Caco-2 (cell line): ENCODE results near the gene MLPH. TPM values are rescaled to one million over a fixed set of nuclear protein-coding genes. Genes with fewer than 3 reads are reported as not detected.

Source experiments
- BruUV-seq: library from RNA; stranded (reverse); fragments of 400-500 nt; replicated peaks from 2 replicates; lab custom pipeline; 2021; lab: Mats Ljungman, UMichigan
- CTCF ChIA-PET: fragments of 300-600 bp; sonication (Branson Sonifier 250); formaldehyde crosslinking; loops from one replicate; lab custom pipeline; 2022; ENCODE audit warnings: antibody characterized with exemption; lab: Charles Lee
- POLR2A ChIA-PET: fragments of 300-600 bp; sonication (Branson Sonifier 250); formaldehyde crosslinking; loops from one replicate; lab custom pipeline; 2022; ENCODE audit warnings: antibody characterized with exemption; lab: Charles Lee
- DNase-seq, 2 experiments: peaks; one replicate each; pipeline versions ENCODE4 v3.0.0 to v3.0.0-alpha.2; 2020 to 2022
- H3K27me3 ChIP-seq: replicated peaks from 2 replicates; pipeline ENCODE4 v1.6.0; 2011; ENCODE audit warnings: low read length; ENCODE audit not compliant: control insufficient read depth, insufficient read depth
- H3K36me3 ChIP-seq: 2 replicates; pipeline ENCODE4 v1.5.1; 2011; ENCODE audit warnings: low read length; ENCODE audit not compliant: control insufficient read depth, insufficient read depth
- H3K4me1 ChIP-seq: fragments of 250-450 bp; sonication (Bioruptor Pico); 2 replicates; pipeline ENCODE4 v1.5.1; 2020; ENCODE audit warnings: mild to moderate bottlenecking
- H3K4me3 ChIP-seq: 2 replicates; pipeline ENCODE4 v1.5.1; 2011; ENCODE audit warnings: low read depth, mild to moderate bottlenecking, control low read depth, low read length
- H3K9me3 ChIP-seq: fragments of 250-450 bp; sonication (Bioruptor Pico); 2 replicates; pipeline ENCODE4 v1.5.1; 2020; ENCODE audit warnings: mild to moderate bottlenecking, moderate library complexity
- H3K27ac Mint-ChIP-seq: one replicate; pipeline ENCODE4 v1.8.0; 2022; ENCODE audit warnings: mixed read lengths; ENCODE audit not compliant: unreplicated experiment
- H3K27me3 Mint-ChIP-seq: one replicate; pipeline ENCODE4 v1.8.0; 2022; ENCODE audit warnings: mixed read lengths; ENCODE audit not compliant: insufficient read depth, unreplicated experiment
- H3K36me3 Mint-ChIP-seq: one replicate; pipeline ENCODE4 v1.8.0; 2022; ENCODE audit warnings: mild to moderate bottlenecking, mixed read lengths; ENCODE audit not compliant: insufficient read depth, unreplicated experiment
- H3K4me1 Mint-ChIP-seq: one replicate; pipeline ENCODE4 v1.8.0; 2022; ENCODE audit warnings: low read depth, mixed read lengths; ENCODE audit not compliant: unreplicated experiment
- H3K4me3 Mint-ChIP-seq: one replicate; pipeline ENCODE4 v1.8.0; 2022; ENCODE audit warnings: mild to moderate bottlenecking, moderate library complexity, mixed read lengths; ENCODE audit not compliant: unreplicated experiment
- H3K9me3 Mint-ChIP-seq: one replicate; pipeline ENCODE4 v1.8.0; 2022; ENCODE audit warnings: mixed read lengths; ENCODE audit not compliant: unreplicated experiment
- CTCF ChIP-seq, 2 experiments: fragments of 200-600 bp in 1 of 2; IDR thresholded peaks; 1 replicate in 1 of 2; 2 replicates in 1 of 2; pipeline versions ENCODE4 v1.5.1 to v1.8.0; 2011 to 2022; ENCODE audit warnings: antibody characterized with exemption in 1 of 2, control low read depth in 1 of 2, inconsistent platforms in 1 of 2, low read depth in 1 of 2, low read length in 1 of 2, mild to moderate bottlenecking in 1 of 2, moderate library complexity in 1 of 2; ENCODE audit not compliant: insufficient read depth in 1 of 2, severe bottlenecking in 1 of 2, unreplicated experiment in 1 of 2
- intact Hi-C: fragments of 100-400 bp; cut with micrococcal nuclease; formaldehyde crosslinking; loops from one replicate; pipeline ENCODE4 v1.10.0; 2022; ENCODE audit not compliant: unreplicated experiment
- total RNA-seq: library from RNA; stranded (reverse); gene quantifications from 2 replicates; pipeline ENCODE4 v1.2.3, GENCODE V29; 2022

MLPH gene
- total RNA-seq, 1 experiment from 2014 or later, result not detected

GRCh38 chr2:237602409-237602808, 115.4 kb downstream of the MLPH start:
- no peaks in the 10 kb centered on the region for H3K36me3 Mint-ChIP-seq
- CTCF ChIA-PET, result interaction anchor here (0.5 to 1.2 kb wide), 8 partner anchors 8 to 143 kb away, joined by 3 to 7 read pairs (median 4); no protein-coding TSS in a partner anchor
- H3K4me3 ChIP-seq, result no peak overlapping the region
- no peak for TF ChIP-seq CTCF (IDR thresholded peaks at IDR 0.05; ENCODE audit: insufficient read depth in 1 of 2, low read depth in 1 of 2, low read length in 1 of 2, severe bottlenecking in 1 of 2, unreplicated experiment in 1 of 2)
- peaks cover 23% of the 10 kb centered on the region for H3K4me1 Mint-ChIP-seq
- intact Hi-C loops, result no loop called here
- no peaks in the 10 kb centered on the region for H3K27me3 Mint-ChIP-seq
- H3K36me3 ChIP-seq, result no peaks in the 10 kb centered on the region
- peak overlapping the region; percentile 85 for H3K27ac Mint-ChIP-seq
- no peaks in the 10 kb centered on the region for H3K27me3 ChIP-seq
- DNase-seq, result no peak
- POLR2A ChIA-PET, result interaction anchor here (0.8 kb wide), 1 partner anchor 12 kb away, joined by 4 read pairs; the partner anchor contains the start of gene RAB17
- H3K9me3 Mint-ChIP-seq, result no peaks in the 10 kb centered on the region
- H3K9me3 ChIP-seq, result no peaks in the 10 kb centered on the region
- peaks cover 42% of the 10 kb centered on the region for H3K4me1 ChIP-seq
- H3K4me3 Mint-ChIP-seq, result peak overlapping the region; percentile 35
- BruUV-seq, result no TSS peak

- no peak overlapping the region for H3K4me3 ChIP-seq
- no TSS peak for BruUV-seq
- DNase-seq, result no peak
- Mint-ChIP-seq H3K36me3 (no peaks in the 10 kb centered on the region), H3K27ac (peak overlapping the region; percentile 85), H3K4me1 (peaks cover 16% of the 10 kb centered on the region), H3K4me3 (no peak overlapping the region), H3K27me3 (no peaks in the 10 kb centered on the region), H3K9me3 (no peaks in the 10 kb centered on the region)
- no peaks in the 10 kb centered on the region for H3K9me3 ChIP-seq
- ChIA-PET POLR2A (no interaction called here), CTCF (interaction anchor here (0.5 kb wide), 1 partner anchor 8 kb away, joined by 3 read pairs; no protein-coding TSS in a partner anchor)
- peaks cover 42% of the 10 kb centered on the region for H3K4me1 ChIP-seq
- no peak for TF ChIP-seq CTCF (IDR thresholded peaks at IDR 0.05; ENCODE audit: insufficient read depth in 1 of 2, low read depth in 1 of 2, low read length in 1 of 2, severe bottlenecking in 1 of 2, unreplicated experiment in 1 of 2)
- intact Hi-C loops, result no loop called here
- H3K27me3 ChIP-seq, result no peaks in the 10 kb centered on the region
- no peaks in the 10 kb centered on the region for H3K36me3 ChIP-seq
These were observed 116.1 kb downstream of the MLPH start for GRCh38 chr2:237603049-237603717.

- Mint-ChIP-seq H3K4me1 (peaks cover 15% of the 10 kb centered on the region), H3K27me3 (no peaks in the 10 kb centered on the region), H3K4me3 (no peak overlapping the region), H3K27ac (no peak overlapping the region), H3K9me3 (no peaks in the 10 kb centered on the region), H3K36me3 (no peaks in the 10 kb centered on the region)
- BruUV-seq, result no TSS peak
- ChIA-PET CTCF (interaction anchor here (0.6 kb wide), 1 partner anchor 137 kb away, joined by 3 read pairs; no protein-coding TSS in a partner anchor), POLR2A (interaction anchor here (0.7 kb wide), 1 partner anchor 11 kb away, joined by 7 read pairs; no protein-coding TSS in a partner anchor)
- TF ChIP-seq CTCF (IDR thresholded peaks at IDR 0.05; ENCODE audit: insufficient read depth in 1 of 2, low read depth in 1 of 2, low read length in 1 of 2, severe bottlenecking in 1 of 2, unreplicated experiment in 1 of 2), result no peak
- intact Hi-C loops, result no loop called here
- Histone ChIP-seq H3K27me3 (no peaks in the 10 kb centered on the region), H3K36me3 (no peaks in the 10 kb centered on the region), H3K4me1 (peaks cover 42% of the 10 kb centered on the region), H3K9me3 (no peaks in the 10 kb centered on the region), H3K4me3 (no peak overlapping the region)
- no peak for DNase-seq
These were observed 116.8 kb downstream of the MLPH start for GRCh38 chr2:237603718-237604362.
